SH-SY5Y (cell line): ENCODE data around the gene IL17F.

Source experiments
- GATA2 ChIP-seq: IDR thresholded peaks from 2 replicates; pipeline ENCODE4 v1.6.1; 2011; ENCODE audit warnings: mild to moderate bottlenecking, low read depth, low read length
- GATA3 ChIP-seq: IDR thresholded peaks from 2 replicates; pipeline ENCODE4 v1.6.1; 2011; ENCODE audit warnings: low read depth, mild to moderate bottlenecking, low read length, moderate library complexity

DNA sequence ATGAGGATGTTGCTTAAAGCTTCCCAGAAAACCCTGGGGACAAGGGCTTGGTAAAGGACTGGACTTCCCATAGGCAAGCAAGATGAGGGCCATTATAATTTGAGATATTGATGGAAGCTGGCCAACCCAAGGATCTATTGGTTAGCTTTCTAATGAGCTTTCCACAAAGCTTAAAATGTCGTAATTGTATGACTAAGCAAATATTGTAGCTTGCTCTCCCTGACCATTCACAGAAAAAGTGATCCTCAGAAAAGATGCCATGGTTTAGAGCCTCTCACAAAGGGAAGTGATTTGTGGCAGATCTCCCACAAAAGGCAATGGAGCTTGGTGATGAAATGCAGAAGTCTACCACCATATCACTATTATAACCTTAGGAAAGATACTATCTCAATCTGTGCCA, 13.6 kb downstream of the IL17F start:
- TF ChIP-seq GATA2 (no peak), GATA3 (no peak)
